ENCODE results near the gene PADI3. TPM values are rescaled to one million over a fixed set of nuclear protein-coding genes. Genes with fewer than 3 reads are reported as not detected.

Gene PADI3
- total RNA-seq, 1 experiment from 2014 or later = 2.5 TPM

DNA sequence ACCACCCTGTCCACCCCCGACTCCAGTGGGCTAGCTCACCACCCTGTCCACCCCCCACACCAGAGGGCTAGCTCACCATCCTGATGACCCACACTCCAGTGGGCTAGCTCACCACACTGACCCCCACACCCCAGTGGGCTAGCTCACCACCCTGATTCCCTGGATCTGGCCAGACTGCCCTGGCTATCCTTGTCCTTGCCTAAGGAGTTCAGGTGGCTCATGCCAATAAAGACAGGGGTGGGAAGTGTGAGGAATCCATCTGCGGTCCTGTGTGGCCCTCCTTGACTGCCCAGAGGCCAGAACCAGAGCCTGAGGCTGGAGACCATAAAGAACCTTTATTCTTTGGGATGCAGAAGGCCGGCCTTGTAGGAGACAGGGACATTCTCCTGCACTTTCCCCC is 40.4 kb upstream of the PADI3 start:
- Mint-ChIP-seq H3K4me3 (no peak overlapping the region), H3K36me3 (ENCODE audit: insufficient read depth in 1 of 3, low read depth in 3 of 3) (no peaks in the 10 kb centered on the region), H3K4me1 (peaks cover 17 to 22% of the 10 kb centered on the region in 2 experiments), H3K9me3 (no peaks in the 10 kb centered on the region), H3K27me3 (ENCODE audit: low read depth) (peaks cover 7% of the 10 kb centered on the region), H3K27ac (no peak overlapping the region)
- H3K4me1 ChIP-seq (ENCODE audit: insufficient read depth, low read length) = no peaks in the 10 kb centered on the region; the same call in 1 of the 2 replicates
- H3K79me1 ChIP-seq (ENCODE audit: insufficient read depth, low read depth, low read length, poor library complexity, severe bottlenecking) = no peaks in the 10 kb centered on the region
- no peak overlapping the region for H2BK12ac ChIP-seq (ENCODE audit: insufficient read length, low read depth, low read length)
- no peaks in the 10 kb centered on the region for H3K79me2 ChIP-seq (ENCODE audit: insufficient read depth, low read length)
- H3K4me2 ChIP-seq (ENCODE audit: insufficient read depth, insufficient read length, low read length) = no peak overlapping the region
- no peaks in the 10 kb centered on the region for H3K9me3 ChIP-seq (ENCODE audit: control insufficient read depth, low read depth, low read length)
- no peak overlapping the region for H2BK20ac ChIP-seq (ENCODE audit: low read depth, low read length, poor library complexity, severe bottlenecking)
- H2AK5ac ChIP-seq (ENCODE audit: insufficient read length, low read length) = no peak overlapping the region
- no peaks in the 10 kb centered on the region for H3K23me2 ChIP-seq (ENCODE audit: insufficient read length, low read depth, low read length, poor library complexity, severe bottlenecking)
- H3K27ac ChIP-seq (ENCODE audit: insufficient read length, low read depth, low read length) = no peak overlapping the region
- no CpG with 5 or more reads among the region's 3 CpGs for WGBS (ENCODE audit: extremely low coverage, insufficient read length, low lambda C conversion rate)
- no peak overlapping the region for H3K18ac ChIP-seq (ENCODE audit: insufficient read length, low read depth, low read length)
- no peak overlapping the region for H2BK5ac ChIP-seq (ENCODE audit: insufficient read length, low read length)
- no peaks in the 10 kb centered on the region for H4K20me1 ChIP-seq (ENCODE audit: control insufficient read depth, insufficient read depth, insufficient read length)
- H3K56ac ChIP-seq (ENCODE audit: insufficient read length, low read depth, low read length) = no peak overlapping the region
- H3T11ph ChIP-seq (ENCODE audit: low read length) = no peak overlapping the region
- DNase-seq = no peak
- no peak overlapping the region for H4K5ac ChIP-seq (ENCODE audit: insufficient read length, low read depth, low read length)
- no peak overlapping the region for H3K14ac ChIP-seq (ENCODE audit: insufficient read depth, low read length)
- no peaks in the 10 kb centered on the region for H3K27me3 ChIP-seq (ENCODE audit: insufficient read depth, low read length)
- TF ChIP-seq, protein P1, sequence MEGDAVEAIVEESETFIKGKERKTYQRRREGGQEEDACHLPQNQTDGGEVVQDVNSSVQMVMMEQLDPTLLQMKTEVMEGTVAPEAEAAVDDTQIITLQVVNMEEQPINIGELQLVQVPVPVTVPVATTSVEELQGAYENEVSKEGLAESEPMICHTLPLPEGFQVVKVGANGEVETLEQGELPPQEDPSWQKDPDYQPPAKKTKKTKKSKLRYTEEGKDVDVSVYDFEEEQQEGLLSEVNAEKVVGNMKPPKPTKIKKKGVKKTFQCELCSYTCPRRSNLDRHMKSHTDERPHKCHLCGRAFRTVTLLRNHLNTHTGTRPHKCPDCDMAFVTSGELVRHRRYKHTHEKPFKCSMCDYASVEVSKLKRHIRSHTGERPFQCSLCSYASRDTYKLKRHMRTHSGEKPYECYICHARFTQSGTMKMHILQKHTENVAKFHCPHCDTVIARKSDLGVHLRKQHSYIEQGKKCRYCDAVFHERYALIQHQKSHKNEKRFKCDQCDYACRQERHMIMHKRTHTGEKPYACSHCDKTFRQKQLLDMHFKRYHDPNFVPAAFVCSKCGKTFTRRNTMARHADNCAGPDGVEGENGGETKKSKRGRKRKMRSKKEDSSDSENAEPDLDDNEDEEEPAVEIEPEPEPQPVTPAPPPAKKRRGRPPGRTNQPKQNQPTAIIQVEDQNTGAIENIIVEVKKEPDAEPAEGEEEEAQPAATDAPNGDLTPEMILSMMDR (conservative IDR thresholded peaks at IDR 0.05) = no peak
- H4K8ac ChIP-seq (replicated peaks; ENCODE audit: insufficient read length, low read depth, low read length) = no peak overlapping the region
- no peak overlapping the region for H2BK120ac ChIP-seq (ENCODE audit: low read depth, low read length, poor library complexity, severe bottlenecking)
- H4K91ac ChIP-seq (ENCODE audit: insufficient read length, low read depth, low read length) = no peak overlapping the region
- no peak overlapping the region for H3K4ac ChIP-seq (ENCODE audit: low read depth, low read length)
- no peak overlapping the region for H3K9ac ChIP-seq (ENCODE audit: extremely low read depth, insufficient read length, low read length)
- H2BK15ac ChIP-seq (ENCODE audit: low read depth, low read length) = no peak overlapping the region
- no peak overlapping the region for H2AFZ ChIP-seq (ENCODE audit: low read length)
- H3K23ac ChIP-seq (ENCODE audit: insufficient read length, low read depth, low read length) = no peak overlapping the region

All from H9 (cell line).